Measurements from ENCODE around the gene PRM3.

DNA sequence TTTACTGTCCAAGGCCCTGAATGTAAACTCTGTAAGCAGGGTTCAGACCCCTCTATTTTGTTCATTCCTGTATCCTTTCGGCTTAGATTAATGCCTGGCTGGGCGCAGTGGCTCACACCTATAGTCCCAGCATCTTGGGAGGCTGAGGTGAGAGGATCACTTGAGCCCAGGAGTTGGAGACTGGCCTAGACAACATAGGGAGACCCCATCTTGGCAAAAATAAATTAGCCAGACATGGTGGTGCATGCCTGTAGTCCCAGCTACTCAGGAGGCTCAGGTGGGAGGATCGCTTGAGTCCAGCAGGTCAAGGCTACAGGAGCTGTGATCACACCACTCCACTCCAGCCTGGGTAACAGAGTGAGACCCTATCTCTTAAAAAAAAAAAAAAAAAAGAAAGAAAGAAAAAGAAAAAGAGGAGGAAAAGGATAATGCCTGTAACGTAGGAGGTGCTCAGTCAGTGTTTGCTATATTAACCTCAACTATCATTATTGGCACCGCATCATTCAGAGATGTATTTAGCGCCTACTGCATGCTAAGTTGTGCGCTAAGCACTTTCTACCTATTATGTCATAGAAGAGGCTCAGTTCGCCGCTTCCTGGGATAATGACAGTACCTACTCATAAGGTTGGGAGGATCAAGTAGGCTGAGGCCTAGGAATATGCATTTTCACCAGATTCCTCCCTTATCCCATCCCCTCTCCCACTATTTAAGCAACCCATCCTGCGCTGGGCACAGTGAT is 22.5 kb downstream of the PRM3 start:
- TF ChIP-seq CTCF (IDR thresholded peaks at IDR 0.05) (no peak), POLR2AphosphoS5 (IDR thresholded peaks at IDR 0.05) (no peak), POLR2A (IDR thresholded peaks at IDR 0.05) (no peak), EP300 (IDR thresholded peaks at IDR 0.05) (no peak)

Data from sigmoid colon (tissue), 4 donors.